Left lung (tissue), 10 donors: ENCODE measurements around the gene HLA-DRB5. TPM values are rescaled to one million over a fixed set of nuclear protein-coding genes. Genes with fewer than 3 reads are reported as not detected.

Experiments
- ATAC-seq: fragments of 200-7000 bp; cut with Tn5 transposase; one replicate; pipeline ENCODE4 v1.9.1; 2020; ENCODE audit warnings: moderate library complexity
- DNase-seq, 4 donors: peaks; one replicate each; pipeline ENCODE4 v3.0.0-alpha.2; 2013 to 2020
- H3K27ac ChIP-seq, 2 donors: fragments of 200-600 bp; sonication (generic) in 1 of 2; one replicate each; pipeline versions ENCODE4 v1.5.0 to v1.8.0; 2020 to 2021
- H3K27me3 ChIP-seq, 2 donors: fragments of 200-600 bp; sonication (generic) in 1 of 2; one replicate each; pipeline versions ENCODE4 v1.5.0 to v1.8.0; 2020 to 2021
- H3K36me3 ChIP-seq, 2 donors: fragments of 200-600 bp; sonication (generic) in 1 of 2; one replicate each; pipeline versions ENCODE4 v1.5.0 to v1.8.0; 2020 to 2021
- H3K4me1 ChIP-seq, 2 donors: fragments of 200-600 bp; one replicate each; pipeline ENCODE4 v1.8.0; 2021
- H3K4me3 ChIP-seq, 2 donors: fragments of 200-600 bp; sonication (generic) in 1 of 2; one replicate each; pipeline versions ENCODE4 v1.5.0 to v1.8.0; 2020 to 2021; ENCODE audit warnings: mild to moderate bottlenecking in 1 of 2
- H3K9me3 ChIP-seq, 2 donors: fragments of 200-600 bp; sonication (generic) in 1 of 2; one replicate each; pipeline versions ENCODE4 v1.5.0 to v1.8.0; 2020 to 2021
- CTCF ChIP-seq, 2 donors: fragments of 200-600 bp; sonication (generic) in 1 of 2; IDR thresholded peaks; one replicate each; pipeline versions ENCODE4 v1.5.0 to v1.8.0; 2021; ENCODE audit warnings: antibody characterized with exemption in 2 of 2
- intact Hi-C, 2 donors: fragments of 100-400 bp; cut with DNase I; formaldehyde crosslinking; loops; one replicate each; pipeline versions ENCODE4 v1.11.2 to v1.14.2; 2022
- polyA plus RNA-seq, 6 donors: library from polyadenylated mRNA; unstranded; fragments of 120-200 nt; gene quantifications; one replicate each; pipeline ENCODE4 v1.2.1, GENCODE V29; 2013; ENCODE audit not compliant: insufficient read length in 6 of 6
- total RNA-seq, 2 donors: library from RNA; stranded (reverse); fragmentation: NEBNext Ultra II Directional; extraction: Animal tissue kit (Norgen Biotek cat#: 25700); gene quantifications; one replicate each; pipeline ENCODE4 v1.2.1, GENCODE V29; 2021
- donor health status: DM: no; HTN: yes; CAD: no.
- donor health status: DM: no; HTN: no; CAD: no.

The HLA-DRB5 gene
- total and polyA plus RNA-seq, 8 donors = 2.7 to 407 (median 7.3) TPM

DNA sequence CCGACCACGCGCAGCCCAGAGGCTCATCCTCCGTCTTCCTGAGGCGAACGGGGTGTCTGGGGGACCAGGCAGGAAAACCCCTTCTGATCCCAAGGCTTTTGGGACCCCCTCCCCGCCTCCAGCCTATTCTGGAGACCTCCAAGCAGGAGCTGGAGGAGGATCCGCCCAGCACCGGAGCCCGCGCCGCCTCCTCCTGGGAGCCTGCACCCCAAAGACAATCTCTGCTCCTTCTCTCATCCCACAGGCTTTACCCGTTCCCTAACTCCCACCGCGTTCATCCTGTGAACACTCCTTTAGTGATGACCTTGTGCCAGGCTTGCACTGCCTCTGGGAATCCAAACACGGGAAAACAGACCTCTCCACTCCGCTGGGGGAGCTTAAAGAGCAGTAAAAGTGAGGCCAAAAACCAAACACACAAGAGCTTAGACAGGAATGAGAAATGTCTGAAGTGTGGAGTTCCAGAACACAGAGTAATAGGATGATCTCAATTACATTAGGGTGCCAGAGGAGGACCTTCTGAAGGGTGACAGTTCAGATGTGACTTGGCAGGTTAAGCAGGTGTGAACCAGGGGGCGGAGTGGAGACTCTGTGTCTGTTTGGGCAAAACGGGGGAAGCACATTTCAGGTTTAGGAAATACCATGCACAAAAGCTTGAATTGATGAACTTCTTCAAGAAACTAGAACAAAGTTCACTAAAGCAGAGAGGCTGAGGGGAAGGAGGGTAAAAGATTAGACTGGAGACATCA is 7.6 kb downstream of the HLA-DRB5 start:
- no peak for TF ChIP-seq CTCF (IDR thresholded peaks at IDR 0.05)
- H3K36me3 ChIP-seq = peaks cover 0 to 4% of the 10 kb centered on the region in 2 donors
- intact Hi-C loops = loop anchor here in 1 of 2 donors (10.0 kb wide), 1 partner anchor 62 kb away; the partner anchor contains the start of gene HLA-DRB1
- peak overlapping the region in 1 of 2 donors; percentile 26 for H3K4me3 ChIP-seq
- H3K4me1 ChIP-seq = no peaks in the 10 kb centered on the region
- H3K27me3 ChIP-seq = no peaks in the 10 kb centered on the region
- H3K27ac ChIP-seq = peak overlapping the region in 1 of 2 donors; percentile 37
- no peaks in the 10 kb centered on the region for H3K9me3 ChIP-seq
- ATAC-seq (peak; percentile 36), DNase-seq (no peak)

DNA sequence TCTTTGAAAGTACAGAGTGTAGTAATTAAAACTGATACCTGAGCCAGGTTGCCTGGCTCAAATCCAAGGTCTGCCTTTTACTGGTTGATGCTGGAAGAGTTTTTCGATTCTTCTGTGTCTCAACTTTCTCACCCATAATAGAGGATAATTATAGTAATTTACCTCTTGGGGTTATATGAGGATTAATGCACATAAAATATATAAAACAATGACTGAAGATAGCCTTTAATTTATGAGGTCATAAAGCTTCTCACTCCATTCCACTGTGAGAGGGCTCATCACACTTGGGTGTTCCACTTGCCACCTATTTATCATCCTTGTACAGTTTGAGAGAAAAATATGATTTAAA is 10.2 kb downstream of the HLA-DRB5 start:
- H3K4me1 ChIP-seq = no peaks in the 10 kb centered on the region
- no peak overlapping the region for H3K27ac ChIP-seq
- no peak overlapping the region for H3K4me3 ChIP-seq
- ATAC-seq (no peak), DNase-seq (no peak)
- H3K9me3 ChIP-seq = no peaks in the 10 kb centered on the region
- no peaks in the 10 kb centered on the region for H3K27me3 ChIP-seq
- intact Hi-C loops = loop anchor here in 1 of 2 donors (10.0 kb wide), 1 partner anchor 65 kb away; the partner anchor contains the start of gene HLA-DRB1
- no peak for TF ChIP-seq CTCF (IDR thresholded peaks at IDR 0.05)
- H3K36me3 ChIP-seq = peaks cover 0 to 7% of the 10 kb centered on the region in 2 donors

- no peaks in the 10 kb centered on the region for H3K27me3 ChIP-seq
- H3K4me1 ChIP-seq = no peaks in the 10 kb centered on the region
- intact Hi-C loops = no loop called here
- no peak overlapping the region for H3K4me3 ChIP-seq
- no peak for ATAC-seq
- no peaks in the 10 kb centered on the region for H3K9me3 ChIP-seq
- H3K36me3 ChIP-seq = peaks cover 0 to 7% of the 10 kb centered on the region in 2 donors
- H3K27ac ChIP-seq = no peak overlapping the region
- no peak for DNase-seq
- TF ChIP-seq CTCF (IDR thresholded peaks at IDR 0.05) = no peak
These were observed 10.8 kb downstream of the HLA-DRB5 start for GRCh38 chr6:32519118-32519909.

DNA sequence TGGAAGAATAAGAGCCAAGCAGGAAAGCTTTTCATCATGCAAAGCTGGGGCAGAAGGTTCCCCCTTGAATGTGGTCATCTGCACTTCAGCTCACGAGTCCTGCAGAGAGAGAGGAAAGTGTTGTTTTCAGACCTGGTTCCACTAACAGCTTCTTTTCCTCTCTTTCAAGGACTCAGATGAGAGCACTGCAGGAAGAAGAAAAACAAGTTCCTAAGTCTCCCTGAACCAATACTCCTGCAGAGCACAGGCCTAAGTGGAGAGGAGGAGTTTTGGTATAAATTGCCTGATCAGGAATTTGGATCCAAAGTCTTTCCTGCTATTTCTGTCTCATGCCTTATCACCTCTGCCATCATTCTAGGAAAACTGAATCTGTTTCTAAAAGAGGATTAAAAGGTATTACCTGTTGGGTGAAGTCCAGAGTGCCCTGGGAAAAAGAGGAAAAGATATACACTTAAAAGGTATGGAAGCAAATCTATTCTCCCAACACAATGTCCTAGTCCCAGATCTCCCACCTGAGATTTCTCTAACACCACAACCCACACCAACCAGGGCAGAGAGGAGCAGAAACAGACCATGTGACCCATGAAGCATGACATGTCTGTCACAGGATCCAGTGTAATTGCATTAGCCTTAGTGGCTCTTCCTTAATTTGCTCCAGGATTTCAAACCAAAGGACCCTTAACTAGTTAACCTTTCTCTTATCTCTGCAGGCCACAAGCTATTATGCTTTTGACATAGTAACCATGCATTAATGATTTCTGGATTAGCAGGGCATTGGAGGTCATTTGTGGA is 12.2 kb downstream of the HLA-DRB5 start:
- Histone ChIP-seq H3K9me3 (no peaks in the 10 kb centered on the region), H3K4me1 (no peaks in the 10 kb centered on the region), H3K4me3 (no peak overlapping the region), H3K36me3 (peaks cover 0 to 7% of the 10 kb centered on the region in 2 donors), H3K27ac (no peak overlapping the region), H3K27me3 (no peaks in the 10 kb centered on the region)
- no peak for TF ChIP-seq CTCF (IDR thresholded peaks at IDR 0.05)
- no peak for DNase-seq
- intact Hi-C loops = no loop called here
- peak; percentile 43 for ATAC-seq
